ENCODE data around the gene RANGRF.

The RANGRF gene

GRCh38 chr17:8274816-8275215 is 13.7 kb upstream of the RANGRF start:
- no peak for DNase-seq (ENCODE audit: low spot score)

GRCh38 chr17:8275421-8276290 is 12.8 kb upstream of the RANGRF start:
- DNase-seq (ENCODE audit: low spot score): no peak

DNA sequence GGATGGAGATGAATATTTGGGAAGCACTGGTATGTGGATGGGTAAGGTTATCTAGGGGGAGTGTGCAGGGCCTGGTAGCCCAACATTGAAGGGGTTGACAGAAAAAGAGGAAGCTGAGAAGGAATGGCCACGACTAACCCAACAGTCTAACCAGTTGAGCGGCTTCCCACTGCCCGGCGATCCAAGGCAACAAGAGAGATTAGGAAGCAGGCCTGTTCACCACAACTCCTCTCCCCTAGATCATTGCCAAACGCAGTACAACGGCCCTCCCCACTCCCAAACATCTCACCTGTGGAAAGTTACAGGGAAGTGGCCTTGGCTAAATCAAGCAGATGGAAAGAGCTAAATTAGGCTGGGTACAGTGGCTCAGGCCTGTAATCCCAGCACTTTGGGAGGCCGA is 11.2 kb upstream of the RANGRF start:
- no peak for DNase-seq (ENCODE audit: low spot score)

DNA sequence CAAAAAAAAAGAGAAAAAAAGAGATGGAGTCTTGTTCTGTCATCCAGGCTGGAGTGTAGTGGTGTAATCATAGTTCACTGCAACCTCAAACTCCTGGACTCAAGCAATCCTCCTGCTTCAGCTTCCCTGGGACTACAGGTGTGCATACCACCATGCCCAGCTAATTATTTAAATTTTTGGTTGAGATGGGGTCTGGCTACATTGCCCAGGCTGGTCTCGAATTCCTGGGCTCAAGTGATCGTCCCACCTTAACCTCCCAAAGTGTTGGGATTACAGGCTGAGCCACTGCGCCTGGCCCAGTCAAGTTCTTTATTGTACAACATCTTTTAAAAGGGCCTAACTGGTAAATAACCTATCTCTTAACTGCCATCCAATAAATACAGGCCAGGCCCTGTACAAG is 6.1 kb upstream of the RANGRF start:
- DNase-seq (ENCODE audit: low spot score): no peak

DNA sequence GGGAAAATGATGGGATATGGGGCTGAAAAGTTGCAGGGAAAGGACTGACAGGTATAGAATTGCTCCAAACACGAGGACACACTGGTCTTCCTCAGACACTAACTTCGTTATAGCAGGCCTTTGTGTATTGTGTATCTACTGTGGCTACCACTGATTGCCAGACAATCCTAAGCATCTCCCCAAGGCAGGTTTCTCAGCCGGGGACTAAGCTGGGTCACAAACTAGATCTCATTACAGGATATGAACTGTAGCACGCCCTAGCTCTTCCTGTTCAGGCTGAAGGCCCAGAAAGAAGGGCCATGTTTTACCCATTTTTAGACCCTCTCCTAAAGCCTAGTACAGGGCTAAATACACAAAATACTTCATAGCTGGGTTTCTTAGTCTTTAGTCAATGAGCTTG is 5.1 kb upstream of the RANGRF start:
- no peak for DNase-seq (ENCODE audit: low spot score)

DNA sequence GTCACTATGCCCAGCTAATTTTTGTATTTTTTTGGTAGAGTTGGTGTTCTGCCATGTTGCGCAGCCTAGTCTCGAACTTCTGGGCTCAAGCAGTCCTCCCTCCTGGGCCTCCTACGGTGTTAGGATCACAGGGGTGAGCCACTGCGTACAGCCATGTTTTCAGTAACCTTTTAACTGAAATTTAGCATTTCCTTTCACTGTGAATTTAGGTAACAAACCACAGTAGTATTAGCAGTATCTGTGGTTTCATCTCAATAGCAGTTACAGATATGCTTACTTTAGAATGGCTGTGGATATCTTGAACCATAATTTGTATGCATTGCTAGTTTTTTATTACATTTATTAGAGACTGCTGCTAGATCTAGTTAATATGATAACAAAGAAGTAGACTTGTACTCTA is 4.3 kb upstream of the RANGRF start:
- DNase-seq (ENCODE audit: low spot score): no peak

GRCh38 chr17:8285270-8286181 is 2.9 kb upstream of the RANGRF start:
- DNase-seq (ENCODE audit: low spot score): no peak

- no peak for DNase-seq (ENCODE audit: low spot score)
These were observed 677 bp upstream of the RANGRF start for GRCh38 chr17:8287651-8288335.

GRCh38 chr17:8289103-8289397 is 580 bp downstream of the RANGRF start:
- no peak for DNase-seq (ENCODE audit: low spot score)

GRCh38 chr17:8290043-8290442 is 1.6 kb downstream of the RANGRF start:
- DNase-seq (ENCODE audit: low spot score): no peak

- no peak for DNase-seq (ENCODE audit: low spot score)
These were observed 4.3 kb downstream of the RANGRF start for GRCh38 chr17:8292639-8293395.

DNA sequence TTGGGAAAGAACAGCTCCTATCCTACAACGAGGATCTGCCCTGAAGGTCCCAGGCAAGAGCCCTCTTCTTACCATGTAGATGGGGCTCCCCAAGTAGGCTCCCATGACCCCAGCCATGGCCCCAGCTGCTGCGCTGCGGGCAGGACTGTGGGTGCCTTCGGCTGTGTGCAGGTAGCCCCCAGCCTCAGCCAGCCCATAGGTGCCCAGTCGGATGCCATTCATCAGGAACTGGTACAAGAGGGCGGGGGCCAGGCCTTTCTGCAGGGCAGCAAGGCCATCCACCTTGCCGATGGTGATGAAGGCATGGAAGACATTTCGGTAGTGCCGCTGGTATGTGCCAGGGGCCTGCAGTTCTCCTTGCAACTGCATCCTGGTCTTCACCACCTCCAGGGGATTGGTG is 5.9 kb downstream of the RANGRF start:
- DNase-seq (ENCODE audit: low spot score): no peak

DNA sequence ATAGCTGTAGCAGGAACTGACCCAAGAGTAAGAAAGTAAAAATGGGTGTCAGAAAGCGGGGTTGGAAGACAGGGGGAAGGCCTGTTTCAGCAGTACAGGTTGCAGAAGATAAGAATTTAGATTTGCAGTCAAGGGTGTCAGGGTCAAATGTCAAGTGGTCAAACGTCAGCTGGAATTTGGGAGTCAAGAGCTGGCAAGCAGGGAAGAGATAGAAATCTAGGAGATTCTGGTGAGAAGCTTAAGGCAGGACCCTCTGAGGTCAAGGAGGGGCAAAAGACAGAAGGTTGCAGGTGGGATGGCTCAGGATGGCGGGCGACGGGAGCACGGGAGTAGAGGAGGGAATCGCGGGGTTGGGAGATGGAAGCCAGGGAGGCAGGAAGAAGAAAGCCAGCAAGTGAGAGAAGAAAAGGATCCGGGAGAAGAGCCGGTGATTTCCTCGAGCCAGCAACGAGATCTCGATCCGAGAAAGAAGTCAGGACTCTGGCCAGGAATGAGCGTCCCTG is 6.4 kb downstream of the RANGRF start:
- DNase-seq (ENCODE audit: low spot score): no peak

DNA sequence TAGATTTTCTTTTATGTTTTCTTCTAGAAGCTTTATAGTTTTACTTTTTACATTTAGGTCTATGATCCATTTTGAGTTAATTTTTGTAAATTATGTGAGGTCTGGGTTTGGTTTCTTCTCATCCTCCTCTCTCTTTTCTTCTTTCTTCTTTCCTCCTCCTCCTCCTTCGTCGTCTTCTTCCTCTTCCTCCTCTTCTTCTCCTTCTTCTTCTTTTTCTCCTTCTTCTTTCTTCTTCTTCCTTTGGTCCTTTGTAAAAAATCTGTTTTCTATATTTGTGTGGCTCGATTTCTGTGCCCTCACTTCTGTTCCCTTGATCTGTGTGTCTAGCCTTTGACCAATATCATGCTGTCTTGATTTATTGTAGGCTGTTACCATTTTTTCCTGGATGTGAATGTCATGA is 11.8 kb downstream of the RANGRF start:
- DNase-seq (ENCODE audit: low spot score): no peak

GRCh38 chr17:8300627-8301242 is 12.3 kb downstream of the RANGRF start:
- peak; percentile 78 for DNase-seq (ENCODE audit: low spot score)

DNA sequence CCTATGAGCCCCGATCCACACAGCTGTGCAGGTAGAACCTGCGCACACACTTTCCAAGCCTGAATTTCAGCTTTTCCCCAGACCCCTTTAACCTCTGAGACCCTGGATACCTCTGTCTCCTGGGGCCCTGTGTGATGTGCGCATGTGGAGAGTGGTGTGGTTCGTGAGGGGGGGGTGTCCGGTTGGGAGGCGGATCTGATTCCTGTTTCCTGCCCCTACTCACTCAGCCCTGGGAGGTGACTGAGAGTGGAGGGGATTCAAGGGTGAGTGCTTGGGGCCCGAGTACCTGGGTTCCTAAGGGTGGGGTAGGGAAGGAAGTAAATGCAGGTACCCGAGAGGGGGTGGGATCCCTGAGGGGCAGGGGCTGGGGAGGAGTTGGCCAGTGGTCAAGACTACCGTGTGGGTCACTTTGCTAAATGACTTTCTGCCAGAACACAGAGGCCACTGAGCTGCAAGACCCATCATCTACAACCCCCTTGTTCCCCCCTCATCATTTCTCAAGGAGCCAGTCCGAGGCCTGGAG is 22.2 kb downstream of the RANGRF start:
- DNase-seq (ENCODE audit: low spot score): no peak

DNA sequence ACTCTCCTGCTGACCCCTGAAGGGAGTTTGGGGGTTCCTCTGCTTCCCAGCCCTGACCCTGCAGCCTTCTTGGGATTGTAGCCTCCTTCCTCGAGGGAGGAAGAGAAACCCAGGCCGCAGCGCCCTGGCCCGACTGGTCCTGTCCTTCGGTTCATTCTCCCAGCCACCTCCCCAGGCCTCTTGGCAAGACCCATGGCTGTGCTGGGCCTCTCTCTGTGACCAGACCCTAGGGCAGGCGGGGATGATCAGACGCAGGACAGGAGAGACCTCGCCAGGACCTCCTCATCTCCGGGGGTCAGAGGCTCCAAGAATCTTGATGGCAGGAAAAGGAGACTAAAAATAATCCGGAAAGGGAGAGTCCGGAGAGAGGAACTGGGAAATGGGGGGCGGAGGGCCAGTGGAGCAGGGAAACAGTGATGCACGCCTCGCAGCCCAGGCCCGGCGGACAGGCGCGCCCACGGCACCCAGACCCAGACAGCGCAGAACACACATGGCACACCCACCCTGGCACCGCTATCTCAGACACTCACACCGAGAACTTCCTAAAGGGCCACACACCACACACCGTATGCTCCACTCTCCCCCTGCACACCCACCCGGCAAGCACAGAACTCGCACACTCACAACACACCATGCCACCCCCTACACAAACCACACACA is 22.8 kb downstream of the RANGRF start:
- no peak for DNase-seq (ENCODE audit: low spot score)

GRCh38 chr17:8312251-8312650 is 23.8 kb downstream of the RANGRF start:
- no peak for DNase-seq (ENCODE audit: low spot score)

- no peak for DNase-seq (ENCODE audit: low spot score)
These were observed 24.5 kb downstream of the RANGRF start for GRCh38 chr17:8312726-8313600.
